GM12864 (cell line): ENCODE results near the gene VAV3.
"Not testable (repeated sequence)": the region's sequence is repeated elsewhere in the genome, so short reads cannot be mapped to it uniquely, and the experiment has no call there.

Experiments
- DNase-seq: peaks from one replicate; pipeline ENCODE4 v3.0.0-alpha.2; 2011; ENCODE audit warnings: low read depth
- H3K4me3 ChIP-seq: 2 replicates; pipeline ENCODE4 v1.5.1; 2011; ENCODE audit warnings: mild to moderate bottlenecking, low read depth, low read length, control low read depth
- TF ChIP-seq, protein P1 (sequence below): IDR thresholded peaks from 2 replicates; pipeline ENCODE4 v1.5.1; 2011; ENCODE audit warnings: low read depth, mild to moderate bottlenecking, moderate library complexity, low read length, control low read depth, inconsistent platforms; ENCODE audit errors: missing control alignments

The VAV3 gene

DNA sequence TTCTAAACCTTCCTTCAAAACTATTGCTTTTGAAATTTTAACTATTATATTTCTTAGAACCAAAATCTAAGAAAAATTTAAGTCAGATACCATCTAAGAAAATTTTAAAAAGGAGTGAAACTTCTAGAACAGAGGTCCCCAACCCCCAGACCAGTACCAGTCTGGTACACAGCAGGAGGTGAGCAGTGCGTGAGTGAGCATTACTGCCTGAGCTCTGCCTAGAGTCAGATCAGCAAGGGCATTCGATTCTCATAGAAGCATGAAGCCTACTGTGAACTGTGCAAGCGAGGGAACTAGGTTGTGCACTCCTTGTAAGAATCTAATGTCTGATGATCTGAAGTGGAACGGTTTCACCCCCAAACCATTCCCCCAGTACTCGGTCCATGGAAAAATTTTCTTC, 106.7 kb downstream of the VAV3 start:
- DNase-seq, result no peak
- TF ChIP-seq, protein P1, sequence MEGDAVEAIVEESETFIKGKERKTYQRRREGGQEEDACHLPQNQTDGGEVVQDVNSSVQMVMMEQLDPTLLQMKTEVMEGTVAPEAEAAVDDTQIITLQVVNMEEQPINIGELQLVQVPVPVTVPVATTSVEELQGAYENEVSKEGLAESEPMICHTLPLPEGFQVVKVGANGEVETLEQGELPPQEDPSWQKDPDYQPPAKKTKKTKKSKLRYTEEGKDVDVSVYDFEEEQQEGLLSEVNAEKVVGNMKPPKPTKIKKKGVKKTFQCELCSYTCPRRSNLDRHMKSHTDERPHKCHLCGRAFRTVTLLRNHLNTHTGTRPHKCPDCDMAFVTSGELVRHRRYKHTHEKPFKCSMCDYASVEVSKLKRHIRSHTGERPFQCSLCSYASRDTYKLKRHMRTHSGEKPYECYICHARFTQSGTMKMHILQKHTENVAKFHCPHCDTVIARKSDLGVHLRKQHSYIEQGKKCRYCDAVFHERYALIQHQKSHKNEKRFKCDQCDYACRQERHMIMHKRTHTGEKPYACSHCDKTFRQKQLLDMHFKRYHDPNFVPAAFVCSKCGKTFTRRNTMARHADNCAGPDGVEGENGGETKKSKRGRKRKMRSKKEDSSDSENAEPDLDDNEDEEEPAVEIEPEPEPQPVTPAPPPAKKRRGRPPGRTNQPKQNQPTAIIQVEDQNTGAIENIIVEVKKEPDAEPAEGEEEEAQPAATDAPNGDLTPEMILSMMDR, result no peak
- H3K4me3 ChIP-seq, result no peak overlapping the region

DNA sequence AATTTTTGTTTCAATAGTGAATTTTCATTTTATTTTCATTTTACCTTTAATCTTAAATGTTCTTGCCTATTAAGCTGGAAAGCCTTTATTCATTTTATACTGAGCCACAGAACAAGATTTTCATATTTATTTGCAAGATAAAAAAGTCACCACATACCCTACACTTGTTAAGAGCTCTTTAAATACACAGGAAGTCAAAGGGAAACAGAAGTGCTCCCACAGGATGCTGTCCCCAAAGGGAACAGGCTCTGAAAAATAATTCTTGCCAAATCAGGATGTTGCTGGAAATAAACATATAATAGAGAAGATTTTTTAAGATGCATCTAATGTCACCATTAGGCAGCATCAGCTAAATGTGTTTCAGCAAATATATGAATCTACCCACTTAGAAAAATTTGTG, 113.6 kb downstream of the VAV3 start:
- no peak overlapping the region for H3K4me3 ChIP-seq
- DNase-seq, result no peak

DNA sequence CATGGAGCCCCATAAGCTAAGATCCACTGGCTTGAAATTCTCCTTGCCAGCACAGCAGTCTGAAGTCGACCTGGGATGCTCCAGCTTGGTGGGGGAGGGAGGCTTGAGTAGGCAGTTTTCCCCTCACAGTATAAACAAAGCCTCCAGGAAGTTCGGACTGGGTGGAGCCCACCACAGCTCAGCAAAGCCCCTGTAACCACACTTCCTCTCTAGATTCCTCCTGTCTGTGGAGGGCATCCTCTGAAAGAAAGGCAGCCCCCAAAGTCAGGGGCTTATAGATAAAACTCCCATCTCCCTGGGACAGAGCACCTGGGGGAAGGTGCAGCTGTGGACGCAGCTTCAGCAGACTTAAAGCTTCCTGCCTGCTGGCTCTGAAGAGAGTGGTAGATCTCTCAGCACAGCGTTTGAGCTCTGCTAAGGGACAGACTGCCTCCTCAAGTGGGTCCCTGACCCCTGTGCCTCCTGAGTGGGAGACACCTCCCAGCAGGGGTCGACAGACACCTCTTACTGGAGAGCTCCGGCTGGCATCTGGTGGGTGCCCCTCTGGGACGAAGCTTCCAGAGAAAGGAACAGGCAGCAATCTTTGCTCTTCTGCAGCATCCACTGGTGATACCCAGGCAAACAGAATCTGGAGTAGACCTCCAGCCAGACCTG, 120.3 kb downstream of the VAV3 start:
- H3K4me3 ChIP-seq, DNase-seq: not testable (repeated sequence)

More for the DNA sequence above, 113.6 kb downstream of the VAV3 start:
- TF ChIP-seq, protein P1, result no peak

DNA sequence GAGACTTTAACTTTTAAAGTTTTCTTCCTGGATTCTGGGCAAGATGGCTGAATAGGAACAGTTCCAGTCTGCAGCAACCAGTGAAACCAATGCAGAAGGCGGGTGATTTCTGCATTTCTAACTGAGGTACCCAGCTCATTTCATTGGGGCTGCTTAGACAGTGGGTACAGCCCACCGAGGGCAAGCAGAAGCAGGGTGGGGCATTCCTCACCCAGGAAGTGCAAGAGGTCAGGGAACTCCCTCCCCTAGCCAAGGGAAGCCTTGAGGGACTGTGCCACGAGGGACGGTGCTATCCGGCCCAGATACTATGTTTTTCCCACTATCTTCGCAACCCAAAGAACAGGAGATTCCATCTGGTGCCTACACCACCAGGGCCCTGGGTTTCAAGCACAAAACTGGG, 121.0 kb downstream of the VAV3 start:
- DNase-seq, result no peak
- no peak overlapping the region for H3K4me3 ChIP-seq
- TF ChIP-seq, protein P1, result no peak

DNA sequence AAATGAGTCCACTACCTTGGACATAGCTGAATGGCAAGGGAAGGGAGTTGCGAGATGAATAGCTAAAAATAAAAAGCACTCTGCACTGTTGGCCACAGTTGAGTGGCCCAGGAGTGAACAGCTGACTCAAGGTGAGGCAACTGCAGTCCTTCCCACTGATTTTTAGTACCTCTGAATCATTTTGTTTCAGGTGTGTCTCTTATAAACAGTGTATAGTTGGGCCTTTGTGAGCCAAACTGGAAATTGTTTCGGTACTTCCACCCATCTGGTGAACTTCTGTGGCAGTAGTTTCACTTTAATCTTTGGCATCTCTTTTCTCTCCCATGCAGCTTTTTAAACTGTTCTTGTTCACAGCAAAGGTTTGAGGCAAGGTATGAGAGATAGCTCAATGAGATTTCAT, 122.7 kb downstream of the VAV3 start:
- no peak overlapping the region for H3K4me3 ChIP-seq
- DNase-seq, result no peak
- TF ChIP-seq, protein P1, result no peak

DNA sequence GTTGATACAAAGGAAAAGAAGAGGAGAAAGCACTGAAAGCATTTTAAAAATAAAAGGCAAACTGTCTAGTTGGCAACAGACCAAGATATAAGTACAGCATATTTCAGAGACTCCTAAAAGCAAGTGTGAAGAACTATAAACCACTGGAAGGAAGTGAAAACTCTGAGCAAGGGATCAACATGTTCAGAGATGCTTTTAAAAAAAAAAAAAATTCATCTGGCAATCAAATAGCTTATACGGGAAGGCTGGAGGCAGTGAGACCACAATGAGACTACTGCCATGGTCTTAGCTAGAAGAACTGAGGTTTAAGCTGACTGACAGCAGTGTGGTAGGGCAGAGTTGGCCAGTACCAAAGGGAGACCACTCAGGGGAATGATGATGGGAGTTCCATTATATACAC, 124.3 kb downstream of the VAV3 start:
- no peak for DNase-seq
- TF ChIP-seq, protein P1, result no peak
- no peak overlapping the region for H3K4me3 ChIP-seq

DNA sequence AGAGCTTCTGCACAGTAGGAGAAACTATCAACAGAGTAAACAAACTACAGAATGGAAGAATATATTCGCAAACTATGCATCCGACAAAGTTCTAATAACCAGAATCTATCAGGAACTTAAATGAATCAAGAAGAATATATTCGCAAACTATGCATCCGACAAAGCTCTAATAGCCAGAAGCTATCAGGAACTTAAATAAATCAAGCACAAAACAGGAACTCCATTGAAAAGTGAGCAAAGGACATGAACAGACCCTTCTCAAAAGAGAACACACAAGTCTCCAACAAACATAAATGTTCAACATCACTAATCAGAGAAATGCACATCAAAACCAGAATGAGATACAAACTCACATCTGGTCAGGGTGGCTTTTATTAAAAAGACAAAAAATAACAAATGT, 126.9 kb downstream of the VAV3 start:
- no peak for DNase-seq
- H3K4me3 ChIP-seq, result no peak overlapping the region
- TF ChIP-seq, protein P1, result no peak

DNA sequence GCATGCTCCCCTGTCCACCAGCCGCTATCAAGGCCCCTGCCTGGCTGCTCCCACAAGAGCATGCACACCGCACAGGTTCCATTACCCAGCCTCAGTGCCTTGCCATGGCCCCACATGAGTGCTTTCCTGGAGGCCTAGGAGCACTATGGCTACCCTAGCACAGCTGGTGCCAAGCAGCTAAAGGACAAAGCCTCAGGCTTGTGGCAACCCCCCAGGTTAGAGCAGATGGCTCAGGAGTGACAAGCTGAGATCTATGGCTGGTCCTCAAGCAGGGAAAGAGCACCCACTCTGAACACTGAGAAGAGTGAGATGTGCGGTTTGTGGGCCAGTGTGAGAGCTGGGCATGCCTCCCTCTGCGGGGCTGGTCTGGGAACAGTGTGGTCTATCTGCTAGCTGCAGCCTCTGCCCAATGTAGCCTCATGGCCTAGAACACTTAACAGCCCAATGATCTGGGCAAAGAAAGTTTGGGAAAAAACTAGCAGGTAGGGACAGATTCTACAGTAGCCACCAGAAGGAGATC, 129.8 kb downstream of the VAV3 start:
- no peak overlapping the region for H3K4me3 ChIP-seq
- no peak for DNase-seq
- TF ChIP-seq, protein P1, result no peak
